H1 (cell line): ENCODE data around the gene MRPS9. TPM values are rescaled to one million over a fixed set of nuclear protein-coding genes. Genes with fewer than 3 reads are reported as not detected.

Experiments
- CHD1 ChIP-seq: IDR thresholded peaks from 2 replicates; pipeline ENCODE4 v1.6.1; 2012; ENCODE audit warnings: low read depth, low read length, improper control_type of control experiment
- FOSL1 ChIP-seq: IDR thresholded peaks from 2 replicates; pipeline ENCODE4 v1.6.1; 2011; ENCODE audit warnings: mild to moderate bottlenecking, low read depth, low read length, moderate library complexity; ENCODE audit not compliant: insufficient read depth
- GTF2F1 ChIP-seq: IDR thresholded peaks from 2 replicates; pipeline ENCODE4 v1.6.1; 2012; ENCODE audit warnings: low read depth, low read length, improper control_type of control experiment, borderline replicate concordance
- KDM5A ChIP-seq: fragments of 200-600 bp; IDR thresholded peaks from 2 replicates; pipeline ENCODE4 v1.7.1; 2012; ENCODE audit warnings: mild to moderate bottlenecking, low read length, inconsistent platforms, mixed read lengths
- polyA plus RNA-seq, 7 experiments: library from polyadenylated mRNA; depleted of rRNA in 3 of 7; stranded (reverse) in 5 of 7; unstranded in 2 of 7; fragments of >200 nt in 5 of 7; fragments of 200-250 nt in 2 of 7; gene quantifications; 1 replicate in 5 of 7; 2 replicates in 1 of 7; 4 replicates in 1 of 7; pipeline versions ENCODE4 v1.2.1 to v1.2.3, GENCODE V29; 2011 to 2013; ENCODE audit warnings: missing spikeins in 2 of 7, mixed read lengths in 2 of 7
- total RNA-seq: library from RNA; stranded (reverse); fragmentation: NEBNext Ultra II Directional; extraction: Animal tissue kit (Norgen Biotek cat#: 25700); gene quantifications from 2 replicates; pipeline ENCODE4 v1.2.1, GENCODE V29; 2021

MRPS9 gene
- total and polyA plus RNA-seq, 2 of the 8 experiments (the other 6 are each of a cell fraction or from before 2014, with no cell fraction given), result 36.2 to 71.0 TPM

DNA sequence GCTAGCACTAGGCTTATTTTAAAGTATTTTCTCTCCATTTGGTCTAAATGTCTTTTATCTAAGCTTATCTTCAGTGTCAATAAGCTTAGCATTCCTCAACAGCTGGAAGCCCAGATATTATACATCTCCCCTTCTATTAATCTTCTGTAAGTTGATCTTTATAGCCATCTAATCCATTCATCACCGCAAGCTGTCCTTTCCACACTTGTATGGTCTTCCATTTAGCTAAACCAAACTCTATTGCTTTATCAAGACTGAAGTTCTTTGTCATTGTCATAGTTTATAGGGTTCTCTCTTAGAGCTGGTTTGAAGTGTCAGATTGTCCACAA lies 102.3 kb downstream of the MRPS9 start (continued):
- TF ChIP-seq FOSL1 (no peak), CHD1 (no peak), GTF2F1 (no peak), KDM5A (no peak)
- TF ChIP-seq, all 59 proteins: peak for 0
